Activated CD4-positive, alpha-beta T cell treated with anti-CD3 and anti-CD28 coated beads for 36 hours (primary cell): ENCODE results near the gene UNC13C. TPM values are rescaled to one million over a fixed set of nuclear protein-coding genes. Genes with fewer than 3 reads are reported as not detected.

Experiments used
- ATAC-seq: fragments of 200-7000 bp; cut with Tn5 transposase; one replicate; pipeline ENCODE4 v1.10.0; 2021; ENCODE audit warnings: mild to moderate bottlenecking, moderate library complexity
- CTCF ChIA-PET: fragments of 350-600 bp; sonication (Branson Sonifier 250); formaldehyde crosslinking; loops from one replicate; lab custom pipeline; 2021; ENCODE audit warnings: antibody characterized with exemption; lab: Charles Lee
- POLR2A ChIA-PET: fragments of 350-600 bp; sonication (Branson Sonifier 250); formaldehyde crosslinking; loops from one replicate; lab custom pipeline; 2021; ENCODE audit warnings: antibody characterized with exemption, inconsistent platforms; lab: Charles Lee
- DNase-seq: peaks from one replicate; pipeline ENCODE4 v3.0.0-alpha.2; 2020
- H3K27ac Mint-ChIP-seq: one replicate; pipeline ENCODE4 v1.8.0; 2021; ENCODE audit warnings: mixed read lengths
- H3K27me3 Mint-ChIP-seq: one replicate; pipeline ENCODE4 v1.8.0; 2021; ENCODE audit warnings: mixed read lengths
- H3K36me3 Mint-ChIP-seq: one replicate; pipeline ENCODE4 v1.8.0; 2021; ENCODE audit warnings: low read depth, mixed read lengths
- H3K4me1 Mint-ChIP-seq: one replicate; pipeline ENCODE4 v1.8.0; 2021; ENCODE audit warnings: mixed read lengths
- H3K4me3 Mint-ChIP-seq: one replicate; pipeline ENCODE4 v1.8.0; 2021; ENCODE audit warnings: mild to moderate bottlenecking, moderate library complexity, mixed read lengths
- H3K9me3 Mint-ChIP-seq: one replicate; pipeline ENCODE4 v1.8.0; 2021; ENCODE audit warnings: low read depth, mixed read lengths
- intact Hi-C, 2 experiments: fragments of 100-400 bp; cut with DNase I in 1 of 2; cut with micrococcal nuclease in 1 of 2; formaldehyde crosslinking; loops; one replicate each; pipeline versions ENCODE4 v1.14.2 to v1.15.1; 2022 to 2024; cut with DNase I, micrococcal nuclease
- total RNA-seq, 2 experiments: library from RNA; stranded (reverse); gene quantifications; one replicate each; pipeline ENCODE4 v1.2.3, GENCODE V29; 2021

Gene UNC13C
- total RNA-seq, 2 experiments from 2014 or later, result not detected

DNA sequence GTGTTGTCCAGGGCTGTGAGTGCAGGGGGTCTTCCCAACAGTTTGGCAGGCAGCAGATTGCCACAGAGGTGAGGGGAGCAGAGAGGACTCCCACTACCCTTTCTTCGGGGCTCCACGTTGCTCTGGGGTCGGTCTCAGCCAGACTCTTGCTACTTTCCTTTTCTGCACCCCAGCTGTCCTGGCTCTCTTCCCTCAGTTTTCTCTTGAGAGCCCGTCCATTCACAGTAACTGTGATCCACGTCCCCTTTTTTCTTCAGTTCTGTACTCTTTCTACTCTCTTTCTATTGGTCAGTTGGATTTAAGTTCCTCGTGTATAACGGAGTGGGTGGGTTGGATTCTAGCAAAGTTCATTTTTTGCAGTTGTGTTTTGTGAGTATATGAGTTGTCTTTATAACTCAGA lies 105.8 kb downstream of the UNC13C start:
- no peaks in the 10 kb centered on the region for H3K36me3 Mint-ChIP-seq
- no peak for ATAC-seq
- ChIA-PET POLR2A (no interaction called here), CTCF (no interaction called here)
- H3K4me3 Mint-ChIP-seq, result no peak overlapping the region
- H3K27me3 Mint-ChIP-seq, result peaks cover 8% of the 10 kb centered on the region
- H3K27ac Mint-ChIP-seq, result no peak overlapping the region
- no peak for DNase-seq
- intact Hi-C loops, result loop anchor here in 1 of 2 experiments (1.0 to 5.0 kb wide), 4 partner anchors 1025 to 1353 kb away; no protein-coding TSS in a partner anchor
- H3K9me3 Mint-ChIP-seq, result no peaks in the 10 kb centered on the region
- no peaks in the 10 kb centered on the region for H3K4me1 Mint-ChIP-seq

DNA sequence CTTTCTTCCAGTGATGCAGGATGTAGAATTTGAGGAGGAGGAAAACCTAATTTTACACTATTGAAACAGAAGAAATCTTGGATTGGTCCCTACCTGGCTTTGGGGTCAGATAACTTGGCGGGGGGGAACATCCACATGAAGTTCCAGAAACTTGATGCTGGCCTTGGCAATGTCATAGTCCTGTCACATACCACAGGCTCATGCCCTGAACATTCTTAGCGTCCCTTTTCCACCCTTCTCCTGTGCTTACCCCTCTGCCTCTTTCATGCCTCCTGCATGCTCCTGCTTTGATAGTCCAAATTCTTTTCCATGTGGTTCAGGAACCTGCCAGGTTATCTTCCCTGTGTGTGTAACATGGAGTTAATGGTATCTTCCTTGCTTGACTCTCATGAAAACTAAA lies 110.6 kb downstream of the UNC13C start:
- Mint-ChIP-seq H3K4me3 (no peak overlapping the region), H3K36me3 (no peaks in the 10 kb centered on the region), H3K27ac (no peak overlapping the region), H3K4me1 (no peaks in the 10 kb centered on the region), H3K9me3 (no peaks in the 10 kb centered on the region), H3K27me3 (peaks cover 7% of the 10 kb centered on the region)
- DNase-seq, result no peak
- no peak for ATAC-seq
- intact Hi-C loops, result no loop called here
- CTCF ChIA-PET, result no interaction called here
- POLR2A ChIA-PET, result no interaction called here

DNA sequence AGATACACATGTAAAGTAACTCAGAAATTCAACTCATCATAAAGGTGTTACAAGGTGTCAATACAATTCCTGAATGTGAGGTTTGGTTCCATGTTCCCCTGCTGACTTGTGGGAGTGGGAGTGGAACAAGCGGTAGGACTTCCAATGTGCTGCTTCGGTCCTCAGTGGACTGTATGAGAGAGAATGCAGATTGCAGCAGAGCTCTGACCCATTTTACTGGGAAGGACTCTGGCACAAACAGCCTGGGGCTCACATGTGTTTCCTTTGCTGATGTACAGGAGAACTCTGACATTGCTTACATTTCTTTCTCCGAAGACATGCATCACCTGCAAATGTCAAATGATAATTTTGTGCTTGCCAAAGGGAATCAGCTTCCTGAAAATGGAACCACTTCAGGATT lies 111.5 kb downstream of the UNC13C start:
- Mint-ChIP-seq H3K4me1 (no peaks in the 10 kb centered on the region), H3K9me3 (no peaks in the 10 kb centered on the region), H3K27ac (no peak overlapping the region), H3K4me3 (no peak overlapping the region), H3K36me3 (no peaks in the 10 kb centered on the region), H3K27me3 (peaks cover 4% of the 10 kb centered on the region)
- ATAC-seq (no peak), DNase-seq (no peak)
- intact Hi-C loops, result no loop called here
- ChIA-PET CTCF (no interaction called here), POLR2A (no interaction called here)

DNA sequence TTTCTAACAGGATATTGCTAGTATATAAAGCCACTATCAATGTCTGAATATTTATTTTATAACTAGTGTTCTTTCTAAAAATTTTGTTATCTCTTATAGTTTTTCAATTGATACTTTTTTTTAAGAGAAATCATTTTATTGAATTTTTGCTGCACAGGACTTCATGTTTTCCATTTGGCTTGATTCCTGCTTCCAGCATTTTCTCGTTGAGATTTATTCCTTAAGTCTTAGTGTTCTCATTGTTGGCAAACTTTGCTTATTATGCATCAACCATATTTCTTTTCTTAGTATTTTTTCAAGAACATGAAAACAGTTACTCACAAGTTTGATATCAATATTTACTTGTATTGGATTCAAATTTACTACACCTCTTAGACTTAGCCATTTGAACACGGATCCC lies 113.4 kb downstream of the UNC13C start:
- Mint-ChIP-seq H3K4me3 (no peak overlapping the region), H3K27ac (no peak overlapping the region), H3K27me3 (peaks cover 4% of the 10 kb centered on the region), H3K9me3 (no peaks in the 10 kb centered on the region), H3K36me3 (no peaks in the 10 kb centered on the region), H3K4me1 (no peaks in the 10 kb centered on the region)
- intact Hi-C loops, result no loop called here
- DNase-seq, result no peak
- ATAC-seq, result no peak
- POLR2A ChIA-PET, result no interaction called here
- CTCF ChIA-PET, result no interaction called here

DNA sequence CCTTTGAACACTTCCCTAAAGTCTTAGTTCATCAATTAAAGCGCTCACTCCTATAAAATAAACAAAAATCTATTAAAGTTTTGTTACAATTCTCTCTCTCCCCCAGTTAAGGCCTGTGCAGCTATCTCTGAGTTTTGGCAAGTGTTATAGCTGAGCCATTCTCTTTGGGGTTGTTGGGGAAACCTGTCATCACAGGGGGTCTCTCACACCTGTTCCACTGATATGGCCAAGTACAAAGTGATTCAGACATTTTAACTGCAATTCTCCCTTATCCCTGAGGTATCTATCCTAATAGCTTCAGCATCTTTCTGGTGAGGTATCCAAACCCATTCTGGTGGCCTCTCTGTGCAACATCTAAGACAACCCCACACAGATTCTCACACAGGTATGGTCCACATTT lies 116.4 kb downstream of the UNC13C start:
- intact Hi-C loops, result no loop called here

DNA sequence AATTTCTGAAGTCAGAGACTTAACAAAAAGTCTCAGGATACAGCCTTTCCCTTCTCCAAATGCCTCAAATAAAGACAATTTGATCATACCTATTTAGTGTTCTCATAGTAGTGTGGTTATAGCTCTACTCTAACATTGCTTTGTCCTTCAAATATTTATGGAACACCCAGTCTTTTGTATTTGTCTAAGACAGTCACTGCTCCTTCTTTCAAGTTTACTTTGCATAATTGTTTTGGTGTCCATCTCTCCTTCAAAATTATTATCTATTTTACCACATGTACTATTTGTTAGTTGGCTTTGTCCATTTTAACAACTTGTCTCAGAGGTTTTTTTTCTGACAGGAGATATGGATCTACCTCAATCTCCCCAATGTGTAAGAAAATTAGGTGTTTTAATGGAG lies 118.8 kb downstream of the UNC13C start:
- Mint-ChIP-seq H3K27ac (no peak overlapping the region), H3K4me1 (no peaks in the 10 kb centered on the region), H3K9me3 (no peaks in the 10 kb centered on the region), H3K36me3 (no peaks in the 10 kb centered on the region), H3K27me3 (no peaks in the 10 kb centered on the region), H3K4me3 (no peak overlapping the region)
- DNase-seq, result no peak
- ChIA-PET POLR2A (interaction anchor here (0.6 kb wide), 1 partner anchor 340 kb away, joined by 3 read pairs; no protein-coding TSS in a partner anchor), CTCF (no interaction called here)
- intact Hi-C loops, result no loop called here
- ATAC-seq, result no peak

More for the DNA sequence above, 116.4 kb downstream of the UNC13C start:
- Mint-ChIP-seq H3K27ac (no peak overlapping the region), H3K4me1 (no peaks in the 10 kb centered on the region), H3K27me3 (peaks cover 2% of the 10 kb centered on the region), H3K36me3 (no peaks in the 10 kb centered on the region), H3K4me3 (no peak overlapping the region), H3K9me3 (no peaks in the 10 kb centered on the region)
- ATAC-seq (no peak), DNase-seq (no peak)
- POLR2A ChIA-PET, result no interaction called here
- CTCF ChIA-PET, result no interaction called here

DNA sequence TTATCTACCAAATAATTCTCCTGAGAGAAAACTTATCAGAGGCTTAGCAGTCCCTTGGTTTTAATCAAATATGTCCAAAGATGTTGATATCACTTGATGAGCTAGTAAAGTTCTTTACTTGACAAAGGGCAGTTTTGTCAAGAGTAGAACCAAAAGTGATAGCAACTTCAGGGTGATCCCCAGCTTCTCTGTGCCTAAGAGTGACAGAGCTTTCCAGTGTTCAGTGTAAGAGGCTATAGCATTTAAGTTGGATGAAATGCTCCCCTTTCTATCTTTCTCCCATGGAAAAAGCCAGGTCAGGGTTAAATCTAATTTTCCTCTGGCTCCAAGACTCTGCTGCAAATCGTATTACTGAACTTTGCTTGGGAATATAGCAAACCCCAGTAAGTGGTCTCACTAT lies 120.8 kb downstream of the UNC13C start:
- CTCF ChIA-PET, result no interaction called here
- Mint-ChIP-seq H3K4me1 (no peaks in the 10 kb centered on the region), H3K27ac (no peak overlapping the region), H3K9me3 (no peaks in the 10 kb centered on the region), H3K27me3 (no peaks in the 10 kb centered on the region), H3K4me3 (no peak overlapping the region), H3K36me3 (no peaks in the 10 kb centered on the region)
- no peak for DNase-seq
- intact Hi-C loops, result no loop called here
- no peak for ATAC-seq
- POLR2A ChIA-PET, result no interaction called here

DNA sequence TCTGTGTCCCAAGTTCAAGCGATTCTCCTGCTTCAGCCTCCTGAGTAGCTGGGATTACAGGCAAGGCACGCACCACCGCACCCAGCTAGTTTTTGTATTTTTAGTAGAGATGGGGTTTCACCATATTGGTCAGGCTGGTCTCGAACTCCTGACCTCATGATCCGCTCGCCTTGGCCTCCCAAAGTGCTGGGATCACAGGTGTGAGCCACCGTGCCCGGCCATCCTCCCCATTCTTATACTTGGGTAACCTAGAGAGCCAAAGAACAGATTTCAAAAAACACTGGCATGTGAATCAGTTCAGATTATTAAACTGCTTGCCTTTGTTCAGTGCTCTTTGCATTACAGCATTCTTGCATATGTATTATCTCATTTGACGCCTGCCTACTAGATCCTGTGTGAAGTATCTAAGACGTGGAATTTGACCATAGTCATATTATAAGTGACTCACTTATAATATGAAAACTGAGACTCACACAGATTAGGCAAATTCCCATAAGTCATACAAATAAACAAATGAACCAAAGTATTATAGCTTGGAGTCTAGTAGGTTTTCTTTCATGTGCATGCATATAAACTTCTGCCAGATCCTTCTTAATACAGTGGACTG lies 123.5 kb downstream of the UNC13C start:
- ATAC-seq (no peak), DNase-seq (no peak)
- POLR2A ChIA-PET, result no interaction called here
- no peak overlapping the region for H3K4me3 Mint-ChIP-seq
- H3K4me1 Mint-ChIP-seq, result no peaks in the 10 kb centered on the region
- no peaks in the 10 kb centered on the region for H3K27me3 Mint-ChIP-seq
- intact Hi-C loops, result no loop called here
- CTCF ChIA-PET, result no interaction called here
- no peaks in the 10 kb centered on the region for H3K9me3 Mint-ChIP-seq
- no peaks in the 10 kb centered on the region for H3K36me3 Mint-ChIP-seq
- no peak overlapping the region for H3K27ac Mint-ChIP-seq

DNA sequence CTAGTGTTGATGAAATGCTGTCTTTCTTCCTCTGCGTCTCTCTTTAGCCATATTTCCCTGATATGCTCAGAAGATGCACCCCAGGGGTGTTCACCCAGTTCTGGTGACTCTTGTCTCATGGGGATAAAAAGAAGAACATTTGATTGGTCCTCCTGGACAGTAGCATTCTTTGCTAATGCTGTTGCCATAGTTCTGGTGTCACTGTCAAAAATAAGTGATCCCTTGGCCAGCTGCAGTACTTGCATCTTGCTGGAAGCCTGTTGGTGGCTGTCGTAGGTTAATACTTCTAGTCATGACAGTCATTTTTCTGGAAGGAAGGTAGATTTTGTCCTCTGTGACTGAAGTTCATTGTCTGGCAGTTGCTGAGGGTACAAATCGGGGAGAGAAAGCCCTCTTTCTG lies 124.5 kb downstream of the UNC13C start:
- POLR2A ChIA-PET, result no interaction called here
- ATAC-seq, result no peak

DNA sequence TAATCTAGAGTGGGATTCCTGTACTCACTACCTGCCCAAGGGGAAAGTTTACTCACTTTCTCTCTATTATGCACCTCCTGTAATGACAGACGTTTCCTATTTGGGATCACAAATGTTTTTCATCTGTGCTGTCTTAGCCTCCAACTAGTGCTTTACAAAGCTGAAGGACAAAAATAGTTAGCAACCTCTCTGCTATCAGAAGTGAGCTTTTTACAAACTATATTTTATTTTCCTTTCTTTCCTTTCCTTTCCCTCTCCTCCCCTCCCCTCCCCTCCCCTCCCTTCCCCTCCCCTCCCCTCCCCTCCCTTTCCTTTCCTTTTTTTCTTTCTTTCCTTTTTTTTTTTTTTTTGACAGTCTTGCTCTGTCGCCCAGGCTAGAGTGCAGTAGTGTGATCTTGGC lies 130.8 kb downstream of the UNC13C start:
- DNase-seq (no peak), ATAC-seq (no peak)
- H3K27ac Mint-ChIP-seq, result no peak overlapping the region
- H3K4me1 Mint-ChIP-seq, result no peaks in the 10 kb centered on the region
- H3K27me3 Mint-ChIP-seq, result no peaks in the 10 kb centered on the region
- POLR2A ChIA-PET, result no interaction called here
- no peaks in the 10 kb centered on the region for H3K9me3 Mint-ChIP-seq
- H3K36me3 Mint-ChIP-seq, result no peaks in the 10 kb centered on the region
- no peak overlapping the region for H3K4me3 Mint-ChIP-seq
- intact Hi-C loops, result no loop called here
- CTCF ChIA-PET, result no interaction called here

More for the DNA sequence above, 124.5 kb downstream of the UNC13C start:
- intact Hi-C loops, result no loop called here
- Mint-ChIP-seq H3K36me3 (no peaks in the 10 kb centered on the region), H3K27me3 (no peaks in the 10 kb centered on the region), H3K4me3 (no peak overlapping the region), H3K27ac (no peak overlapping the region), H3K9me3 (no peaks in the 10 kb centered on the region), H3K4me1 (no peaks in the 10 kb centered on the region)
- CTCF ChIA-PET, result no interaction called here
- DNase-seq, result no peak

DNA sequence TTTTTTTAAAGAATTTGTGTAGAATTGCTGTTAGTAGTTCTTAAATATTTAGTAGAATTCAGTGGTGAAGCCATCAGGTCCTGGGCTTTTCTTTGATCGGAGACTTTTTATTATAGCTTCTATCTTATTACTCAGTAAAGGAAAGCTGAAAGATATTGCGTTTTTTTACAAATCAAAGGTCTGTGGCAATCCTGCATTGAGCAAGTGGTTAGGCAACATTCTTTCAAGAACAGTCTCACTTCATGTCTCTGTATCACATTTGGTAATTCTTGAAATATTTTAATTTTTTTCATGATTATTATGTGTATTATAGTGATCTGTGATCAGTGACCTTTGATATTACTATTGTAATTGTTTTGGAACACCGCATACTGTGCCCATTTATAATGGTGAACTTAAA lies 140.8 kb downstream of the UNC13C start:
- intact Hi-C loops, result no loop called here
- DNase-seq (no peak), ATAC-seq (no peak)
- Mint-ChIP-seq H3K4me1 (no peaks in the 10 kb centered on the region), H3K27me3 (no peaks in the 10 kb centered on the region), H3K36me3 (no peaks in the 10 kb centered on the region), H3K4me3 (no peak overlapping the region), H3K9me3 (peaks cover 7% of the 10 kb centered on the region), H3K27ac (no peak overlapping the region)
- ChIA-PET POLR2A (no interaction called here), CTCF (no interaction called here)

DNA sequence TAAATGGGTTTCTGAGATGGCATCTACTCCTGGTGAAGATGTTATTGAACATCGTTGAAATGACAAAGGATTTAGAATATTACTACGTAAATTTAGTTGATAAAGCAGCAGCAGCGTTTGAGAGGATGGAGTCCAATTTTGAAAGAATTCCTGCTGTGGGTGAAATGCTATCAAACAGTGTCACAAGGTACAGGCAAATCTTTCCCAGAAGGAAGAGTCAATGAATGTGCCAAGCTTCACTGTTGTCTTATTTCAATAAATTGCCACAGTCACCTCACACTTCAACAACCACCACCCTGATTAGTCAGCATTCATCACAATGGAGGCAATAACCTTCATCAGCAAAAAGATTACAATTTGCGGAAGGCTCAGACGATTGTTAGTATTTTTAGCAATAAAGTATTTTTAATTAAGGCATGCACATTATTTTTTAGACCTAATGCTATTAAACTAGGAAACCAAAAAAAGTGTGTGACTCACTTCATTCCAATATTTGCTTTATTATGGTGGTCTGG lies 142.8 kb downstream of the UNC13C start:
- peaks cover 7% of the 10 kb centered on the region for H3K9me3 Mint-ChIP-seq
- no peak overlapping the region for H3K4me3 Mint-ChIP-seq
- H3K4me1 Mint-ChIP-seq, result no peaks in the 10 kb centered on the region
- intact Hi-C loops, result no loop called here
- POLR2A ChIA-PET, result no interaction called here
- no peaks in the 10 kb centered on the region for H3K27me3 Mint-ChIP-seq
- ATAC-seq, result no peak
- no peak for DNase-seq
- CTCF ChIA-PET, result no interaction called here
- no peak overlapping the region for H3K27ac Mint-ChIP-seq
- H3K36me3 Mint-ChIP-seq, result no peaks in the 10 kb centered on the region
